Progenitor cell of endocrine pancreas (in vitro differentiated cells): ENCODE results near the gene DCLRE1B. TPM values are rescaled to one million over a fixed set of nuclear protein-coding genes. Genes with fewer than 3 reads are reported as not detected.

Source experiments
- DNase-seq: peaks from one replicate; pipeline ENCODE4 v3.0.0; 2021; ENCODE audit warnings: low spot score; ENCODE audit not compliant: unreplicated experiment
- H3K27ac Mint-ChIP-seq: 2 replicates; pipeline ENCODE4 v1.8.0; 2021; ENCODE audit warnings: mild to moderate bottlenecking, moderate library complexity, mixed read lengths
- H3K27me3 Mint-ChIP-seq: 2 replicates; pipeline ENCODE4 v1.8.0; 2021; ENCODE audit warnings: mixed read lengths
- H3K36me3 Mint-ChIP-seq: 2 replicates; pipeline ENCODE4 v1.8.0; 2022; ENCODE audit warnings: mixed read lengths; ENCODE audit not compliant: insufficient read depth
- H3K4me1 Mint-ChIP-seq: 2 replicates; pipeline ENCODE4 v1.8.0; 2021; ENCODE audit warnings: low read depth, mixed read lengths
- H3K4me3 Mint-ChIP-seq: 2 replicates; pipeline ENCODE4 v1.8.0; 2021; ENCODE audit warnings: low read depth, mild to moderate bottlenecking, moderate library complexity, mixed read lengths
- H3K9me3 Mint-ChIP-seq: 2 replicates; pipeline ENCODE4 v1.8.0; 2021; ENCODE audit warnings: low read depth, mixed read lengths
- CTCF ChIP-seq: fragments of 200-600 bp; sonication (generic); IDR thresholded peaks from one replicate; pipeline ENCODE4 v1.5.0; 2021; ENCODE audit warnings: antibody characterized with exemption, mild to moderate bottlenecking; ENCODE audit not compliant: unreplicated experiment
- total RNA-seq: library from RNA; stranded (reverse); gene quantifications from 2 replicates; pipeline ENCODE4 v1.2.1, GENCODE V29; 2021

Gene DCLRE1B
- total RNA-seq, 1 donor from 2014 or later = 10.2 TPM

GRCh38 chr1:113887402-113888175 is 17.5 kb upstream of the DCLRE1B start, which contains the start of gene BCL2L15:
TSS of gene BCL2L15 (minus strand) at chr1:113887581. CDS start at chr1:113887375, 206 bp downstream.
- Mint-ChIP-seq H3K4me3 (no peak within 1 kb of the TSS), H3K27me3 (no peaks in the 10 kb centered on the region), H3K4me1 (no peaks in the 10 kb centered on the region), H3K9me3 (no peaks in the 10 kb centered on the region), H3K27ac (no peak within 1 kb of the TSS), H3K36me3 (no peaks in the 10 kb centered on the region)
- DNase-seq = no peak
- no peak for TF ChIP-seq CTCF

GRCh38 chr1:113890816-113891215 is 14.3 kb upstream of the DCLRE1B start:
- Mint-ChIP-seq H3K27me3 (no peaks in the 10 kb centered on the region), H3K36me3 (peaks cover 1% of the 10 kb centered on the region), H3K27ac (no peak overlapping the region), H3K4me1 (no peaks in the 10 kb centered on the region), H3K9me3 (no peaks in the 10 kb centered on the region), H3K4me3 (no peak overlapping the region)
- no peak for TF ChIP-seq CTCF
- no peak for DNase-seq

- Mint-ChIP-seq H3K27me3 (no peaks in the 10 kb centered on the region), H3K36me3 (peaks cover 4% of the 10 kb centered on the region), H3K4me1 (no peaks in the 10 kb centered on the region), H3K4me3 (no peak overlapping the region), H3K27ac (no peak overlapping the region), H3K9me3 (no peaks in the 10 kb centered on the region)
- no peak for DNase-seq
- no peak for TF ChIP-seq CTCF
Observed at GRCh38 chr1:113891631-113892220, 13.4 kb upstream of the DCLRE1B start.

GRCh38 chr1:113893267-113893666 is 11.9 kb upstream of the DCLRE1B start:
- Mint-ChIP-seq H3K9me3 (no peaks in the 10 kb centered on the region), H3K36me3 (peaks cover 7% of the 10 kb centered on the region), H3K27me3 (no peaks in the 10 kb centered on the region), H3K27ac (no peak overlapping the region), H3K4me1 (no peaks in the 10 kb centered on the region), H3K4me3 (no peak overlapping the region)
- TF ChIP-seq CTCF = no peak
- no peak for DNase-seq

- DNase-seq = no peak
- Mint-ChIP-seq H3K36me3 (peaks cover 9% of the 10 kb centered on the region), H3K27me3 (no peaks in the 10 kb centered on the region), H3K9me3 (no peaks in the 10 kb centered on the region), H3K27ac (no peak overlapping the region), H3K4me3 (no peak overlapping the region), H3K4me1 (no peaks in the 10 kb centered on the region)
- TF ChIP-seq CTCF = no peak
Observed at GRCh38 chr1:113895098-113895497, 10.0 kb upstream of the DCLRE1B start.
